HG03469 (cell line): ENCODE measurements around the gene GRAMD2A.
A peak's percentile ranks its signal among the peaks of the same experiment; 100 is the strongest.

Source experiments
- ATAC-seq: cut with Tn5 transposase; IDR thresholded peaks from one replicate; pipeline ENCODE4 v1.9.1; 2021; ENCODE audit warnings: mild to moderate bottlenecking, moderate library complexity, moderate number of reproducible peaks; ENCODE audit not compliant: unreplicated experiment

GRAMD2A gene

DNA sequence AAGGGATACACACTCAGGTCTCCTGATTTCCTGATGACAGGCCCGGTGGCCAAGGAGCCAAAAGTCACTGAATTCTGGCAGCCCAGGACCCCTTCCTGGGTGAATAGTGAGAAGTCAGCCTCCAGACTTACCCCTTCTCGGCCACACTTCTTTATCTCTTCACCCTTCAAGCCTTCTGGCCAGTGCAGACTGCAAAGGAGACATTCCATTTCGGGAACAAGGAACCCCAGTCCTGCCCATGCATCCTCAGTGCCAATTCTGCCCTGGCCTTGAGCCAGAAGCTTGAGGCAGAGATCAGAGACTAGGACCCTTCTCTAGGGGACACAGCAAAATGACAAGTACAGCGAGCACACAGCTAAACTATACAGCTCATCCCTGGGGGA is 28.8 kb downstream of the GRAMD2A start:
- ATAC-seq = no peak

DNA sequence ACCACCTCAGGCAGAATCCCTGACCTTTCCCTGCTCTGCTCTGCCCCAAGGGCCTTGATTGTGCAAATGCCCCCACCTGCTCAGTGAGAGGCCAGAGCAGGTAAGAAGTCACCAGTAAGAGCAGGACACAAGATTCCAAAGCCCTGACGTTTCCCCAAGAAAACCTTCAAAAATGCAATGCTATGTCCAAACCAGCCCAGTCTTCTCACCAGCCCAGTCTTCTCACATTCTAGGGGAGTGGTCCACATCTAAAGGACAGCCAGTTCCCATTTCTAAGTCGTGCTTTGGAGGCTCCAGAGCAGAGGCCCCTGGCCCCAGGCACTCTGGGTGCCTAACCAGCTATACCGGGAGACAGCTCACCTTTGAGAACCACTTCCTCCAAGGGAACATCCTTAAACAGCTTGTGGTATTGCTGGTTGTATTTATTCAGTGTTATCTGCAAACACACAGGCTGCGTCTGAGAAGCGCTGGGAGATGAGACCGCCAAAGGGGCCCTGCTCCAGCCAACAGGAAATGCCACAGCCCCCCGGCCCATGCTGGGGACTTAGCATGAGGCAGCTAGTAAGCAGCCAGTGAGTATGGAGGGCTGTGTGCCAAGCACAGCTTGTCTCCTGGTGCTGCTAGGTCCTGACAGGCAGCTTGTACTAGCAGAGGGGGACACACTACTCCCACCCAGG is 29.3 kb downstream of the GRAMD2A start:
- ATAC-seq = no peak

DNA sequence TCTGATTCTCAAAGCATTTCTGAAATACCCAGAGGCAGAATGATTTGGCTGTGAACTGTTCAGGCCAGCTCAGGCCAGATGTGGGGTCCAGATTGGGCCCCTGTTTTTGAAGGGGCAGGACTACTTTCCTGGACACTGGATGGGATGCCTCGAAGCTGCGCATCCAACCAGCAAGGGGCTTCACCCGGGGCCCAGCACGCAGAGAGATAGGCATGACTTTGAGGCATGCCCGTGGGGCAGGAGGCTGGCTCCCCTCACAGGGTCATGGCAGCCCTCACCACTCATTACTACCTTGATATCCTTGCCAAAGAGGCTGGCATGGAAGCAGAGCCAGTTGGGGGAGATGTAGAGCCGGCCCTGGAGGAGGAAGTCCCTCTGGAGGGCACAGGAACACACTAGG is 30.1 kb downstream of the GRAMD2A start:
- ATAC-seq = no peak

DNA sequence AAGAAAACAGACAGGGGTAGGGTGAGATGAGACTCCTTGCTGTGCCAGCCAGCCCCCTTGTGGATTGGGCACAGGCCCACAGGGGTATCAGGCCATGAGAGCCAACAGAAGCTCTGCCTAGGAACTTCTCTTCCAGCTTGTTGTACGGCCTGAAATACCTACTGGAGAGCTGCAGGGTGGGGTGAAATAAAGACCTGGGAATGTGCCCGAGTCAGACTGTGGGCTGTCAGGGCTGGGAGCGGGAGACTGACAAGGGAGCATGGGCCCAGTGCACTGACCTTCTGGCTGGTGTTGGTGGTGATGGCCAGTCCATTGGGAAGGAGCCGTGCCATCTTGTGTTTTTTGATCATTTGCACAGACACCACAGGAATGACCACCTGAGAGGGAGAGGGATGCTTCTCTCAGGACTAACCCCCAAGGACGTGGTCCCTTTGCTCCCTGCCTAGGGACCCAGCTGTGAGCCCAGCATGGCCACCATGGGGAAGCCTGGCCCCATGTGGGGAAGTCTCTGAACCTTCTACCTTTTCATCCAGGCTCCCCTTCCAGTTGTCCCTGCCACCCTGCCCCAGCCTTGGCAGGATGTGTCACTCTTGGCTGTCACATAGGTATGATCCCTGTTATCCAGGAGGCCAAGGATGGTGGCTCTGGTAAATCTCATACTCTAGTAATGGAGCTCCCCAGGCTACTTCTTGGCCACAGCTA is 30.7 kb downstream of the GRAMD2A start:
- no peak for ATAC-seq

GRCh38 chr15:72163719-72164118 is 33.9 kb downstream of the GRAMD2A start:
- ATAC-seq = no peak

GRCh38 chr15:72162569-72162968 is 35.0 kb downstream of the GRAMD2A start:
- ATAC-seq = no peak

- no peak for ATAC-seq
Observed at GRCh38 chr15:72161361-72162132, 36.0 kb downstream of the GRAMD2A start.

GRCh38 chr15:72160696-72161245 is 36.8 kb downstream of the GRAMD2A start:
- ATAC-seq = no peak

GRCh38 chr15:72156928-72157327 is 40.7 kb downstream of the GRAMD2A start:
- no peak for ATAC-seq

- ATAC-seq = no peak
Observed at GRCh38 chr15:72155635-72156616, 41.7 kb downstream of the GRAMD2A start.

GRCh38 chr15:72155003-72155621 is 42.5 kb downstream of the GRAMD2A start:
- ATAC-seq = no peak

- ATAC-seq = no peak
Observed at GRCh38 chr15:72154316-72154715, 43.3 kb downstream of the GRAMD2A start.

GRCh38 chr15:72153269-72154000 is 44.2 kb downstream of the GRAMD2A start:
- no peak for ATAC-seq

DNA sequence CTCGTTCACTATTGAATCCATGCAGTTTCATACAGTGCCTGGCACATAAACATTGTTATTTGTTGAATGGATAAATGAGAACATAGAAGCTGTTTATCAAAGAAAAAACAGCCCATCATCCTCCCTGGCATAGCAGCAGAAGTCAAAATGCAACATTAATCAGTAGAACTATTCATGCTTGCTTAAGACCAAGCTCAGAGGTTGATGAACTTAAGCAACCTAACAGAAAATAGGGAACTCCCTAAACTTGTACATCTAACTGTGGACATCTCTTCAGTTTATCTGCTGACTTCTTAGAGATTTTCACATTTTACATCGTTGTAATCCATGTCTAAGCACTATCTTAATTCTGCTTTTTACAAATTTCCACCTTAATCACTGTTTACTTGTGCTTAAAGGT is 50.2 kb downstream of the GRAMD2A start:
- no peak for ATAC-seq

- ATAC-seq = no peak
Observed at GRCh38 chr15:72146934-72147333, 50.7 kb downstream of the GRAMD2A start.

GRCh38 chr15:72146221-72146620 is 51.4 kb downstream of the GRAMD2A start:
- no peak for ATAC-seq

DNA sequence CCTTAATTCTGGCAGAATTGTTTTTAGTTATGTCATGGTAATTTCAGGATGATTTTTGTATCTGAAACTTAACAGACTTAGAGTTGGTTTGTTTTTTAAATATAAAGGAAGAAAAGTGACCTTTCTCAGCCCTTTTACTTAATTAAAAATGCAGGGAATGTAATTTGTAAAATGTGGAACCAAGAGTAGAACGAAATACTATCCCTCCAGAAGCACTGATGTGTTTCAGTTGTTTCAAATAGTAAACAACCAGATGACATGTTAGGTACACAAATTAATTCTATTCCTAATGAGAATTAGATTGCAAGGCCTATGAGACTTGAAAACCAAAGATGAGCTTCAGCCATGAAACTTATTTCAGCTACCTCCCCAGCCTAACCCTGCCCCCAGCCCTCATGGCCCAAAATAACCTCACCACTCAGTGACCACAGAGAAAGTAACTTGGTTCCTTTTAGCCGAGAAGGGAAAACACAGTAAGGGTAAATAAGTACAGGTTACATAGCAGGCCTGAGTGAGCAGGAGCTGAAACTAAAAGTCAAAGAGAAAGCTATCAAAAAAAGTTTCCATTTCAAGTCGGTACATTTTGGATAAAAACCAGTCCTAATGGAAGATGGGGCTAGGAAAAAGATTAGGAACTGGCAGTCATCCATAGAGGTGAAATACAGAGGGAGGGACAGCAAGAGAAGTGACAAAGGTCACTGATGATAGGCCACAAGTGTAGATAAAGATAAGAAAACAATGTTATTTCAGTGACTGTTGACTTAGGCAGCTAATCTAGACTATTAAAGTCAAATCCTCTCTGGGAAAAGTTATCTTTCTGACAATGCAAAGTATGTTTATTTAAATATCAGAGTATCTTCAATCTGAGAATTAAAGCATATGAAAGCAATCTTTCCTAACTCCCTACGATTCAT is 56.2 kb downstream of the GRAMD2A start:
- ATAC-seq = peak; percentile 89

- ATAC-seq = no peak
Observed at GRCh38 chr15:72140088-72140487, 57.5 kb downstream of the GRAMD2A start.
